HG03025 (cell line): ENCODE measurements around the gene PI4K2A.

ENCODE experiments used
- ATAC-seq: cut with Tn5 transposase; IDR thresholded peaks from one replicate; pipeline ENCODE4 v1.9.1; 2021; ENCODE audit warnings: mild to moderate bottlenecking, moderate library complexity; ENCODE audit not compliant: unreplicated experiment, low FRiP score

PI4K2A gene

GRCh38 chr10:97721871-97722780, 81.7 kb downstream of the PI4K2A start:
- no peak for ATAC-seq

- no peak for ATAC-seq
Measured at GRCh38 chr10:97723001-97723400, 82.5 kb downstream of the PI4K2A start.

- no peak for ATAC-seq
Measured at GRCh38 chr10:97724341-97724941, 84.0 kb downstream of the PI4K2A start.
